ENCODE measurements around the gene NISCH. TPM values are rescaled to one million over a fixed set of nuclear protein-coding genes. Genes with fewer than 3 reads are reported as not detected.

Gene NISCH
- total and polyA plus RNA-seq, 2 donors (not counting 3 experiments of a cell fraction or from before 2014, with no cell fraction given) = 156 to 178 TPM

DNA sequence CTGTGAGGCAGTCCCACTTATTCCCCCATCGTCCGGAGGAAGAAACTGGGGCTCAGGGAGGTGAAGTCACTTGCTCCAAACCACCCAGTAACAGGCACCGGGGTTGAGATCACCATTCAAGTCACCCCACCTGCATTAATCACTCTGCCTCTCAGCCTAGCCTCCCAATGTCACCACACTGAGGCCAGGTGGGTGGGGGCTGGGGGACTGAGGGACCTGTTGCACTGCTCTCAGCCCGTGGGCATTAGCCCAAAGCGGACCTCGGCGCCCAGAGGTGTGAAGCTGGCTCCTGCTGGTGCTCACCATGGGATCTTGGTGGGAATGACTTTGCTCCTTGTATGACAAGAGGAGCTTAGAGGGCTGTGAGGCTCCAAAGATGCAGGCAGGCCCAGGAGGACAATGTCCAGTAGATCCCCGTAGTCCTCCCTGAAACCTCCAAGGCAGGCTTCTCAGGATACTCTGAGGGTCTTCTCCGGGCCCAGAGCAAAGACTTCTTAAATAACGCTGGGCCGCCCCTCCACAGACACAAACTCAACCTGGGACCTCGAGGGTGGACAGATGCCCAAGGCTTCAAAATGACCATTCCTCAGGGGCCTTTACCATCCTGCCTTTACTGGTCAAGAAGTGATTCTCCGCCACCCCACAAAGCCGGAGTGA is 76.6 kb downstream of the NISCH start:
- H3K27ac ChIP-seq (ENCODE audit: insufficient read depth, low read depth, low read length) = peak overlapping the region; percentile 92
- DNase-seq (ENCODE audit: low read depth, low spot score) (no peak), FAIRE-seq (no peak)
- no peaks in the 10 kb centered on the region for H3K9me1 ChIP-seq (replicated peaks; ENCODE audit: control insufficient read depth, extremely low read depth, insufficient read depth, low read length)
- peaks cover 0 to 21% of the 10 kb centered on the region in 2 experiments for H3K36me3 ChIP-seq (ENCODE audit: control insufficient read depth in 2 of 2, extremely low read depth in 1 of 2, insufficient read depth in 2 of 2, low read length in 2 of 2)
- ChIA-PET CTCF (interaction anchor here (0.7 to 1.2 kb wide), 3 partner anchors 34 to 59 kb away, joined by 3 to 5 read pairs (median 3); partner anchors contain the start of gene STAB1), POLR2A (interaction anchor here (0.6 kb wide), 1 partner anchor 42 kb away, joined by 3 read pairs; no protein-coding TSS in a partner anchor)
- TSS peak; percentile 56 for BruUV-seq (replicated peaks)
- no peaks in the 10 kb centered on the region for H3K9me3 ChIP-seq (replicated peaks; ENCODE audit: control insufficient read depth, insufficient read depth, low read length)
- H3K27me3 ChIP-seq (ENCODE audit: control insufficient read depth in 2 of 2, insufficient read depth in 2 of 2, low read length in 2 of 2) = no peaks in the 10 kb centered on the region
- TF ChIP-seq POLR2AphosphoS5 (IDR thresholded peaks at IDR 0.05; ENCODE audit: insufficient read depth, low read depth, low read length) (no peak), POLR2A (IDR thresholded peaks at IDR 0.05; ENCODE audit: low read depth, low read length) (no peak), JUN (IDR thresholded peaks at IDR 0.05; ENCODE audit: borderline replicate concordance, insufficient read depth, insufficient read length, low read depth) (no peak), EZH2 (IDR thresholded peaks at IDR 0.05; ENCODE audit: borderline replicate concordance, low read depth, low read length, severe bottlenecking) (no peak), FOS (IDR thresholded peaks at IDR 0.05; ENCODE audit: borderline replicate concordance, insufficient read depth, low read length) (no peak), GATA2 (IDR thresholded peaks at IDR 0.05; ENCODE audit: insufficient read depth, insufficient read length, low read depth, low read length) (no peak), MYC (IDR thresholded peaks at IDR 0.05; ENCODE audit: low read depth, low read length) (no peak)
- TF ChIP-seq, protein P1, sequence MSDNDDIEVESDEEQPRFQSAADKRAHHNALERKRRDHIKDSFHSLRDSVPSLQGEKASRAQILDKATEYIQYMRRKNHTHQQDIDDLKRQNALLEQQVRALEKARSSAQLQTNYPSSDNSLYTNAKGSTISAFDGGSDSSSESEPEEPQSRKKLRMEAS (IDR thresholded peaks at IDR 0.05; ENCODE audit: insufficient read depth, insufficient read length) = no peak
- TF ChIP-seq, protein P2, sequence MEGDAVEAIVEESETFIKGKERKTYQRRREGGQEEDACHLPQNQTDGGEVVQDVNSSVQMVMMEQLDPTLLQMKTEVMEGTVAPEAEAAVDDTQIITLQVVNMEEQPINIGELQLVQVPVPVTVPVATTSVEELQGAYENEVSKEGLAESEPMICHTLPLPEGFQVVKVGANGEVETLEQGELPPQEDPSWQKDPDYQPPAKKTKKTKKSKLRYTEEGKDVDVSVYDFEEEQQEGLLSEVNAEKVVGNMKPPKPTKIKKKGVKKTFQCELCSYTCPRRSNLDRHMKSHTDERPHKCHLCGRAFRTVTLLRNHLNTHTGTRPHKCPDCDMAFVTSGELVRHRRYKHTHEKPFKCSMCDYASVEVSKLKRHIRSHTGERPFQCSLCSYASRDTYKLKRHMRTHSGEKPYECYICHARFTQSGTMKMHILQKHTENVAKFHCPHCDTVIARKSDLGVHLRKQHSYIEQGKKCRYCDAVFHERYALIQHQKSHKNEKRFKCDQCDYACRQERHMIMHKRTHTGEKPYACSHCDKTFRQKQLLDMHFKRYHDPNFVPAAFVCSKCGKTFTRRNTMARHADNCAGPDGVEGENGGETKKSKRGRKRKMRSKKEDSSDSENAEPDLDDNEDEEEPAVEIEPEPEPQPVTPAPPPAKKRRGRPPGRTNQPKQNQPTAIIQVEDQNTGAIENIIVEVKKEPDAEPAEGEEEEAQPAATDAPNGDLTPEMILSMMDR (IDR thresholded peaks at IDR 0.05; ENCODE audit: extremely low read depth in 1 of 2, insufficient read depth in 1 of 2, low read depth in 1 of 2, low read length in 2 of 2) = no peak
- no peaks in the 10 kb centered on the region for H4K20me1 ChIP-seq (replicated peaks; ENCODE audit: control insufficient read depth, extremely low read depth, insufficient read depth, low read length)
- H3K79me2 ChIP-seq (ENCODE audit: control insufficient read depth, insufficient read depth, low read length) = peaks cover 43% of the 10 kb centered on the region
- peak overlapping the region; percentile 95 for H3K9ac ChIP-seq (replicated peaks; ENCODE audit: extremely low read depth, insufficient read depth, low read length)
- no peak overlapping the region for H2AFZ ChIP-seq (ENCODE audit: low read depth, low read length)
- peak overlapping the region; percentile 79 for H3K4me2 ChIP-seq (ENCODE audit: insufficient read depth, low read length)
- H3K4me3 ChIP-seq (replicated peaks in 1 of 3; ENCODE audit: insufficient read depth in 1 of 3, low read depth in 1 of 3, low read length in 3 of 3) = peak overlapping the region in 2 of 3 experiments; percentile 71 to 90
- peaks cover 41% of the 10 kb centered on the region for H3K4me1 ChIP-seq (ENCODE audit: control insufficient read depth, extremely low read depth, insufficient read depth, low read length)
- intact Hi-C loops (cut with micrococcal nuclease) = loop anchor here (1.0 kb wide), 2 partner anchors 37 to 60 kb away; partner anchors contain the start of gene STAB1
- dilution Hi-C loops (cut with MboI; ENCODE audit: extremely low pct_ligation_motif_present, low sequenced_read_pairs) = no loop called here

Data from endothelial cell of umbilical vein (primary cell).